ENCODE measurements around the gene NDST1.

The NDST1 gene

GRCh38 chr5:150519560-150519945 is 11.6 kb downstream of the NDST1 start:
- peaks cover 9% of the 10 kb centered on the region for H3K4me1 Mint-ChIP-seq
- H3K9me3 Mint-ChIP-seq, result no peaks in the 10 kb centered on the region
- H3K27ac Mint-ChIP-seq, result no peak overlapping the region
- no peak overlapping the region for H3K4me3 Mint-ChIP-seq
- H3K27me3 Mint-ChIP-seq, result no peaks in the 10 kb centered on the region
- no peak for ATAC-seq (ENCODE audit: low read depth)
- no peak for DNase-seq (ENCODE audit: low spot score in 2 of 2)
- peaks cover 6% of the 10 kb centered on the region for H3K36me3 Mint-ChIP-seq

GRCh38 chr5:150519978-150520377 is 12.0 kb downstream of the NDST1 start:
- ATAC-seq (ENCODE audit: low read depth), result no peak
- Mint-ChIP-seq H3K4me1 (peaks cover 9% of the 10 kb centered on the region), H3K36me3 (peaks cover 6% of the 10 kb centered on the region), H3K9me3 (no peaks in the 10 kb centered on the region), H3K4me3 (no peak overlapping the region), H3K27me3 (no peaks in the 10 kb centered on the region), H3K27ac (no peak overlapping the region)
- no peak for DNase-seq (ENCODE audit: low spot score in 2 of 2)

- no peak overlapping the region for H3K27ac Mint-ChIP-seq
- no peaks in the 10 kb centered on the region for H3K9me3 Mint-ChIP-seq
- peaks cover 9% of the 10 kb centered on the region for H3K4me1 Mint-ChIP-seq
- H3K27me3 Mint-ChIP-seq, result no peaks in the 10 kb centered on the region
- peaks cover 6% of the 10 kb centered on the region for H3K36me3 Mint-ChIP-seq
- no peak for ATAC-seq (ENCODE audit: low read depth)
- DNase-seq (ENCODE audit: low spot score in 2 of 2), result no peak
- no peak overlapping the region for H3K4me3 Mint-ChIP-seq
These were observed 13.0 kb downstream of the NDST1 start for GRCh38 chr5:150520747-150521521.

GRCh38 chr5:150521522-150521817 is 13.5 kb downstream of the NDST1 start:
- Mint-ChIP-seq H3K4me3 (no peak overlapping the region), H3K4me1 (peaks cover 7% of the 10 kb centered on the region), H3K9me3 (no peaks in the 10 kb centered on the region), H3K36me3 (peaks cover 8% of the 10 kb centered on the region), H3K27ac (peak overlapping the region; percentile 9), H3K27me3 (no peaks in the 10 kb centered on the region)
- DNase-seq (ENCODE audit: low spot score in 2 of 2) (no peak), ATAC-seq (ENCODE audit: low read depth) (no peak)

- Mint-ChIP-seq H3K27ac (peak overlapping the region; percentile 9), H3K27me3 (no peaks in the 10 kb centered on the region), H3K36me3 (peaks cover 8% of the 10 kb centered on the region), H3K4me1 (peaks cover 7% of the 10 kb centered on the region), H3K4me3 (no peak overlapping the region), H3K9me3 (no peaks in the 10 kb centered on the region)
- ATAC-seq (ENCODE audit: low read depth) (no peak), DNase-seq (ENCODE audit: low spot score in 2 of 2) (no peak)
These were observed 14.1 kb downstream of the NDST1 start for GRCh38 chr5:150521939-150522503.

GRCh38 chr5:150522504-150523414 is 14.8 kb downstream of the NDST1 start:
- Mint-ChIP-seq H3K27me3 (no peaks in the 10 kb centered on the region), H3K36me3 (peaks cover 10% of the 10 kb centered on the region), H3K27ac (no peak overlapping the region), H3K4me1 (peaks cover 7% of the 10 kb centered on the region), H3K4me3 (no peak overlapping the region), H3K9me3 (no peaks in the 10 kb centered on the region)
- ATAC-seq (ENCODE audit: low read depth), result no peak
- no peak for DNase-seq (ENCODE audit: low spot score in 2 of 2)

GRCh38 chr5:150523472-150524350 is 15.8 kb downstream of the NDST1 start:
- Mint-ChIP-seq H3K36me3 (peaks cover 10% of the 10 kb centered on the region), H3K4me3 (no peak overlapping the region), H3K27me3 (no peaks in the 10 kb centered on the region), H3K9me3 (no peaks in the 10 kb centered on the region), H3K4me1 (peaks cover 7% of the 10 kb centered on the region), H3K27ac (no peak overlapping the region)
- ATAC-seq (ENCODE audit: low read depth) (peak; percentile 64), DNase-seq (ENCODE audit: low spot score in 2 of 2) (peak; percentile 23 to 38)

- H3K4me1 Mint-ChIP-seq, result peaks cover 5% of the 10 kb centered on the region
- H3K27me3 Mint-ChIP-seq, result no peaks in the 10 kb centered on the region
- no peak for ATAC-seq (ENCODE audit: low read depth)
- H3K36me3 Mint-ChIP-seq, result peaks cover 6% of the 10 kb centered on the region
- DNase-seq (ENCODE audit: low spot score in 2 of 2), result no peak
- H3K27ac Mint-ChIP-seq, result no peak overlapping the region
- no peaks in the 10 kb centered on the region for H3K9me3 Mint-ChIP-seq
- H3K4me3 Mint-ChIP-seq, result no peak overlapping the region
These were observed 17.2 kb downstream of the NDST1 start for GRCh38 chr5:150525163-150525562.

- H3K36me3 Mint-ChIP-seq, result peaks cover 6% of the 10 kb centered on the region
- H3K27me3 Mint-ChIP-seq, result no peaks in the 10 kb centered on the region
- ATAC-seq (ENCODE audit: low read depth), result no peak
- no peak overlapping the region for H3K4me3 Mint-ChIP-seq
- H3K4me1 Mint-ChIP-seq, result peaks cover 2% of the 10 kb centered on the region
- H3K9me3 Mint-ChIP-seq, result no peaks in the 10 kb centered on the region
- no peak for DNase-seq (ENCODE audit: low spot score in 2 of 2)
- no peak overlapping the region for H3K27ac Mint-ChIP-seq
These were observed 17.9 kb downstream of the NDST1 start for GRCh38 chr5:150525781-150526180.

GRCh38 chr5:150527038-150527437 is 19.1 kb downstream of the NDST1 start:
- H3K4me1 Mint-ChIP-seq, result peaks cover 2% of the 10 kb centered on the region
- DNase-seq (ENCODE audit: low spot score in 2 of 2), result no peak
- ATAC-seq (ENCODE audit: low read depth), result no peak
- peaks cover 4% of the 10 kb centered on the region for H3K36me3 Mint-ChIP-seq
- H3K9me3 Mint-ChIP-seq, result no peaks in the 10 kb centered on the region
- no peak overlapping the region for H3K27ac Mint-ChIP-seq
- no peaks in the 10 kb centered on the region for H3K27me3 Mint-ChIP-seq
- no peak overlapping the region for H3K4me3 Mint-ChIP-seq

GRCh38 chr5:150527808-150528207 is 19.9 kb downstream of the NDST1 start:
- DNase-seq (ENCODE audit: low spot score in 2 of 2), result no peak
- peaks cover 6% of the 10 kb centered on the region for H3K36me3 Mint-ChIP-seq
- H3K27me3 Mint-ChIP-seq, result no peaks in the 10 kb centered on the region
- no peak overlapping the region for H3K27ac Mint-ChIP-seq
- no peak for ATAC-seq (ENCODE audit: low read depth)
- no peak overlapping the region for H3K4me3 Mint-ChIP-seq
- no peaks in the 10 kb centered on the region for H3K9me3 Mint-ChIP-seq
- H3K4me1 Mint-ChIP-seq, result peaks cover 2% of the 10 kb centered on the region

- no peaks in the 10 kb centered on the region for H3K9me3 Mint-ChIP-seq
- H3K4me3 Mint-ChIP-seq, result no peak overlapping the region
- no peak for ATAC-seq (ENCODE audit: low read depth)
- no peaks in the 10 kb centered on the region for H3K4me1 Mint-ChIP-seq
- H3K36me3 Mint-ChIP-seq, result peaks cover 9% of the 10 kb centered on the region
- H3K27me3 Mint-ChIP-seq, result no peaks in the 10 kb centered on the region
- H3K27ac Mint-ChIP-seq, result no peak overlapping the region
- no peak for DNase-seq (ENCODE audit: low spot score in 2 of 2)
These were observed 21.1 kb downstream of the NDST1 start for GRCh38 chr5:150528924-150529546.

GRCh38 chr5:150529555-150529954 is 21.6 kb downstream of the NDST1 start:
- Mint-ChIP-seq H3K36me3 (peaks cover 9% of the 10 kb centered on the region), H3K27me3 (no peaks in the 10 kb centered on the region), H3K9me3 (no peaks in the 10 kb centered on the region), H3K4me1 (no peaks in the 10 kb centered on the region), H3K4me3 (no peak overlapping the region), H3K27ac (peak overlapping the region; percentile 20)
- DNase-seq (ENCODE audit: low spot score in 2 of 2), result no peak
- no peak for ATAC-seq (ENCODE audit: low read depth)
